RWPE2 (cell line): ENCODE data around the gene KLHL10.

ENCODE experiments used
- ATAC-seq: fragments of 200-7000 bp; cut with Tn5 transposase; 3 replicates; pipeline ENCODE4 v1.9.1; 2021; ENCODE audit warnings: low read depth
- DNase-seq: peaks from one replicate; pipeline ENCODE4 v3.0.0-alpha.2; 2020; ENCODE audit warnings: low spot score
- H3K27ac ChIP-seq: fragments of 450-650 bp; 2 replicates; pipeline ENCODE4 v1.5.1; 2017; ENCODE audit warnings: mild to moderate bottlenecking; ENCODE audit not compliant: poor library complexity, severe bottlenecking
- H3K27me3 ChIP-seq: fragments of 250-450 bp; sonication (Bioruptor Pico); 2 replicates; pipeline ENCODE4 v1.5.1; 2021; ENCODE audit warnings: mild to moderate bottlenecking, moderate library complexity; ENCODE audit not compliant: insufficient read depth, poor library complexity, severe bottlenecking
- H3K36me3 ChIP-seq: fragments of 250-450 bp; sonication (Bioruptor Pico); 2 replicates; pipeline ENCODE4 v1.5.1; 2020; ENCODE audit warnings: low read depth, mild to moderate bottlenecking, moderate library complexity
- H3K4me1 ChIP-seq: fragments of 250-450 bp; sonication (Bioruptor Pico); 2 replicates; pipeline ENCODE4 v1.5.1; 2021; ENCODE audit warnings: mild to moderate bottlenecking, moderate library complexity; ENCODE audit not compliant: insufficient read depth, poor library complexity, severe bottlenecking
- H3K4me3 ChIP-seq: fragments of 250-450 bp; sonication (Bioruptor Pico); 2 replicates; pipeline ENCODE4 v1.5.1; 2021; ENCODE audit warnings: mild to moderate bottlenecking, moderate library complexity; ENCODE audit not compliant: severe bottlenecking
- H3K9me3 ChIP-seq: fragments of 250-450 bp; sonication (Bioruptor Pico); 2 replicates; pipeline ENCODE4 v1.5.1; 2021; ENCODE audit warnings: mild to moderate bottlenecking, moderate library complexity; ENCODE audit not compliant: severe bottlenecking
- TF ChIP-seq, protein P1 (sequence below): fragments of 450-650 bp; IDR thresholded peaks from one replicate; pipeline ENCODE4 v1.5.1; 2017; ENCODE audit warnings: mild to moderate bottlenecking, moderate library complexity; ENCODE audit not compliant: poor library complexity, severe bottlenecking

KLHL10 gene

DNA sequence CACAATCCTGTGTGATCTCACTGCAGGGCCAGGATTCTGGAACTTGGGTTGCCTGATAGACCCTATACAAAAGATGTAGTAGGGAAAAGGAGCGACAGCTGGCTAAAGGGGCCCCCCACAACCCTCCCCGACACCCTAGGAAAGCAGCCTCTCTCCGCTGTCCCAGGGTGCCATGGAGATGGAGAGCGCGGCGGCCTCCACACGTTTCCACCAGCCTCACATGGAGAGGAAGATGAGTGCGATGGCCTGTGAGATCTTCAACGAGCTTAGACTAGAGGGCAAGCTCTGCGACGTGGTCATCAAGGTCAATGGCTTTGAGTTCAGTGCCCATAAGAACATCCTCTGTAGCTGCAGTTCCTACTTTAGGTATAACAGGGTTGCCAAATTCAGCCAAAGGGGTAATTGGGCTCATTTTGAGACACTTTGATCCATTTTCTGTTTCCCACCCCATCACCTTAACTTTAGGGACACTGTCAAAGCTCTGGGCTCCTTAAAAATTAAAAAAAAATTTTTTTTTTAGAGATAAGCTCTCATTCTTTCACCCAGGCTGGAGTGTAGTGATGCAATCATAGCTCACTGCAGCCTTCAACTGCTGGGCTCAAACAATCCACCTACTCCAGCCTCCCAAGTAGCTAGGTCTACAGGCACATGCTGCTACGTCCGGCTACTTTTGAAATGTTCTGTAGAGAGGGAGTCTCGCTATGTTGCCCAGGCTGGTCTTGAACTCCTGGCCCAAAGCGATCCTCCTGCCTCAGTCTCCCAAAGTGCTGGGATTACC lies at the start of gene KLHL10:
Gene KLHL10, plus strand, starts transcription at position 65 of the 778 bp plus-strand sequence. Its CDS starts 108 bp downstream, at position 173.
- ATAC-seq, result no peak

DNA sequence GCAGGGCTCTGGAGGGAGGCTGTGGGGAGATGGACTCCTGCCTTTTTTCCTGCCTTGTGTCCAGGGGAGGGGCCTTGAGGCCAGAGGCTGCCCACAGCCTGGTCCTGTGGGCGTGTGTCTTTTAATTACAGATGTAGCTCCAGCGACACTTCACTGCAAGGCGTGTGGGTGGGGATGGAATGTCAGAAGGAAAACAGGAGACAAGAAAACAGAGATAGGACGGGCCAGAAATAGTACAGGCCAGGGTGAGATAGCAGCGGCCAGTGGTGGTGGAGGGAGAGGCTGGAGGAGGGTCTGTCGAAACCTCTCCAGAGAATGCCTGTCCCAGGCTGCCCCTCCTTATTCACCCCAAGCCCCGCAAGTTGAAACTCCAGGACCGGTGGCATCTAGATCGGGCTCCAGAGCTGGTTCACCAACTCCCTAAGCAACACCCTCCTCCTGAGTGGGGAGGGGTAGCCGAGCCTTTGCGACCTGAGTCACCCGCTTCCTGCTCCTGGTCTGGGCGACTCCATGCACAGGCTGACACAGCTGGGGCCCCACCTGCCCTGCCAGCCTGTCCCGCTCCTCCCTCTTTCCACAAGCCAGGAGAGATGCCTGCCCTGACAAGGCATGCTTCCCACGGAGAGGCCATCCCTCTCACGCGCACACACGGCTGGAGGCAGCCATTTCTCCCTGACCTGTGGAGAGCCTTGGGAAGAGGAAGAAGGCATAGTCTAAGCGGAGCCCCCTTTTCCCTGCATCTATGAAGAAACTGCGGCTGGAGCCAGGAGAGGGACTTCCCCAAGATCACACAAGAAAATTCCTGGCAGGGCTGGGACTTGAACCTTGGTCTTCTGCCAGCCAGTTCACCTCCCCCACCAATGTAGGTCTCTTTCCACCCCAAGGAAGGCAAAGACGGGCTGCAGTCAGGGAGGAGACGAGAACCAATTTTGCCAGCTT lies 44.5 kb upstream of the KLHL10 start:
- peak; percentile 88 for ATAC-seq
- DNase-seq, result peak; percentile 91
- TF ChIP-seq, protein P1, sequence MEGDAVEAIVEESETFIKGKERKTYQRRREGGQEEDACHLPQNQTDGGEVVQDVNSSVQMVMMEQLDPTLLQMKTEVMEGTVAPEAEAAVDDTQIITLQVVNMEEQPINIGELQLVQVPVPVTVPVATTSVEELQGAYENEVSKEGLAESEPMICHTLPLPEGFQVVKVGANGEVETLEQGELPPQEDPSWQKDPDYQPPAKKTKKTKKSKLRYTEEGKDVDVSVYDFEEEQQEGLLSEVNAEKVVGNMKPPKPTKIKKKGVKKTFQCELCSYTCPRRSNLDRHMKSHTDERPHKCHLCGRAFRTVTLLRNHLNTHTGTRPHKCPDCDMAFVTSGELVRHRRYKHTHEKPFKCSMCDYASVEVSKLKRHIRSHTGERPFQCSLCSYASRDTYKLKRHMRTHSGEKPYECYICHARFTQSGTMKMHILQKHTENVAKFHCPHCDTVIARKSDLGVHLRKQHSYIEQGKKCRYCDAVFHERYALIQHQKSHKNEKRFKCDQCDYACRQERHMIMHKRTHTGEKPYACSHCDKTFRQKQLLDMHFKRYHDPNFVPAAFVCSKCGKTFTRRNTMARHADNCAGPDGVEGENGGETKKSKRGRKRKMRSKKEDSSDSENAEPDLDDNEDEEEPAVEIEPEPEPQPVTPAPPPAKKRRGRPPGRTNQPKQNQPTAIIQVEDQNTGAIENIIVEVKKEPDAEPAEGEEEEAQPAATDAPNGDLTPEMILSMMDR, result no peak
- Histone ChIP-seq H3K4me1 (peaks cover 26% of the 10 kb centered on the region), H3K4me3 (no peak overlapping the region), H3K27ac (peak overlapping the region; percentile 97), H3K27me3 (no peaks in the 10 kb centered on the region), H3K36me3 (no peaks in the 10 kb centered on the region), H3K9me3 (no peaks in the 10 kb centered on the region)

More for the DNA sequence above, at the start of gene KLHL10:
- TF ChIP-seq, protein P1, result no peak
- Histone ChIP-seq H3K27me3 (no peaks in the 10 kb centered on the region), H3K27ac (no peak within 1 kb of the TSS), H3K9me3 (no peaks in the 10 kb centered on the region), H3K4me3 (peak within 1 kb of the TSS; percentile 86), H3K4me1 (peaks cover 3% of the 10 kb centered on the region), H3K36me3 (peaks cover 18% of the 10 kb centered on the region)
- DNase-seq, result no peak

DNA sequence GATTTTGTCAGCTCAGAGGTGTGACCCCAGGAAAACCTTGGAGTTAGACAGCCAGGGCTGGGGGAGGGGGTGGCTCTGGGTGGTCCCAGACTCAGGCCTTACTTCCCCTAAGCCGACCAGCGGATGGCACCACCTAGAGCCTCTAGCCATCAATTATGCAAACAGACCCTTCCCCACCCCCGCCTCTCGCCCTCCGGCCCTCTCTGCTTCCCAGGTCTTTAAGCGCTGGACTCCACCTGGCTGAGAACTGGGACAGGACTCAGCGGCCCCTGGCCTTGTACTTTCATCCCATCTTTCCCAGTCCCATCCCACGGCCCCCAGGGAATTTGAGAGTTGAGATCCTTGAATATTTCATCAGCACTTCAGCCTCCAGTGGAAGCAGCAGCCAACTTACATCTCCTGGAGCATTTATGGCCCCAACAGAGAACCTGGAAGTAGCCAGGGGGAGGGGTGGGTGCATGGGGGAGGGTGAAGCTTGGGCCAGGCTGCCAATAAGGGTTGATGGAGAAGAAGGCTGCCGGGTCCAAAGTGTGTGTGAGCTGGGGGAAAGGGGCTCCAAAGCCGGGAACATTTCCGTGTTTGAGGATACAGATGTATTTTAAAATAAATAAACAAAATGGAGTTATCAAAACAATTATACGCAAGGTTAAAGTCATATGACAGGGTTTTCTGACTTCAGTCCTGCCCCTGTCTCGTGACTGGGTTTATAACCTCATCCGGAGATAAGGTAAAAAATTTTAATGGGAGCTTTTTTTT lies 43.7 kb upstream of the KLHL10 start:
- H3K36me3 ChIP-seq, result no peaks in the 10 kb centered on the region
- TF ChIP-seq, protein P1, result no peak
- peak overlapping the region; percentile 97 for H3K27ac ChIP-seq
- no peak for ATAC-seq
- no peaks in the 10 kb centered on the region for H3K9me3 ChIP-seq
- H3K4me1 ChIP-seq, result peaks cover 26% of the 10 kb centered on the region
- DNase-seq, result no peak
- no peaks in the 10 kb centered on the region for H3K27me3 ChIP-seq
- H3K4me3 ChIP-seq, result no peak overlapping the region

DNA sequence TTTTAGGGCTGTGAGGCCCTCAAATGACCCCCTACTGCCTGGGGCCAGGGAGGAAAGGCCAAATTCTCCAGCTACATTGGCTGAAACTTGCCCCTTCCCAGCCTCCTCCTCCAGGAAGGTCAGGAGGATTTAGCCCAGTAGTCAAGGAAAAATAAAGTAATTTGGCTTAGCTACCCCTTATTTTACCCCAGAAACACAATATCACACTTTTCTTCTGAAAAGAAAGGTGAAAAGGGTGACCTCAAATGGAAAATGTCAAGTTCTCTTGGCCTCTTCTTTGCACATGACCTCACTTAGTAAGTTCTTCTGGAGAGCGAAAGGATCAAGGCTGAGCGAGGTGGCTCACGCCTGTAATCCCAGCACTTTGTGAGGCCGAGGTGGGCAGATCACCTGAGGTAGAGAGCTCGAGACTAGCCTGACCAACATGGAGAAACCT lies 43.1 kb upstream of the KLHL10 start:
- Histone ChIP-seq H3K9me3 (no peaks in the 10 kb centered on the region), H3K27ac (peak overlapping the region; percentile 97), H3K4me3 (no peak overlapping the region), H3K4me1 (peaks cover 30% of the 10 kb centered on the region), H3K36me3 (no peaks in the 10 kb centered on the region), H3K27me3 (no peaks in the 10 kb centered on the region)
- TF ChIP-seq, protein P1, result no peak
- DNase-seq (no peak), ATAC-seq (no peak)
